Caco-2 (cell line): ENCODE results near the gene PHB1. TPM values are rescaled to one million over a fixed set of nuclear protein-coding genes. Genes with fewer than 3 reads are reported as not detected.

ENCODE experiments used
- BruUV-seq: library from RNA; stranded (reverse); fragments of 400-500 nt; replicated peaks from 2 replicates; lab custom pipeline; 2021; lab: Mats Ljungman, UMichigan
- CTCF ChIA-PET: fragments of 300-600 bp; sonication (Branson Sonifier 250); formaldehyde crosslinking; loops from one replicate; lab custom pipeline; 2022; ENCODE audit warnings: antibody characterized with exemption; lab: Charles Lee
- POLR2A ChIA-PET: fragments of 300-600 bp; sonication (Branson Sonifier 250); formaldehyde crosslinking; loops from one replicate; lab custom pipeline; 2022; ENCODE audit warnings: antibody characterized with exemption; lab: Charles Lee
- DNase-seq, 2 experiments: peaks; one replicate each; pipeline versions ENCODE4 v3.0.0 to v3.0.0-alpha.2; 2020 to 2022
- H3K27me3 ChIP-seq: replicated peaks from 2 replicates; pipeline ENCODE4 v1.6.0; 2011; ENCODE audit warnings: low read length; ENCODE audit not compliant: control insufficient read depth, insufficient read depth
- H3K36me3 ChIP-seq: 2 replicates; pipeline ENCODE4 v1.5.1; 2011; ENCODE audit warnings: low read length; ENCODE audit not compliant: control insufficient read depth, insufficient read depth
- H3K4me1 ChIP-seq: fragments of 250-450 bp; sonication (Bioruptor Pico); 2 replicates; pipeline ENCODE4 v1.5.1; 2020; ENCODE audit warnings: mild to moderate bottlenecking
- H3K4me3 ChIP-seq: 2 replicates; pipeline ENCODE4 v1.5.1; 2011; ENCODE audit warnings: low read depth, mild to moderate bottlenecking, control low read depth, low read length
- H3K9me3 ChIP-seq: fragments of 250-450 bp; sonication (Bioruptor Pico); 2 replicates; pipeline ENCODE4 v1.5.1; 2020; ENCODE audit warnings: mild to moderate bottlenecking, moderate library complexity
- H3K27ac Mint-ChIP-seq: one replicate; pipeline ENCODE4 v1.8.0; 2022; ENCODE audit warnings: mixed read lengths; ENCODE audit not compliant: unreplicated experiment
- H3K27me3 Mint-ChIP-seq: one replicate; pipeline ENCODE4 v1.8.0; 2022; ENCODE audit warnings: mixed read lengths; ENCODE audit not compliant: insufficient read depth, unreplicated experiment
- H3K36me3 Mint-ChIP-seq: one replicate; pipeline ENCODE4 v1.8.0; 2022; ENCODE audit warnings: mild to moderate bottlenecking, mixed read lengths; ENCODE audit not compliant: insufficient read depth, unreplicated experiment
- H3K4me1 Mint-ChIP-seq: one replicate; pipeline ENCODE4 v1.8.0; 2022; ENCODE audit warnings: low read depth, mixed read lengths; ENCODE audit not compliant: unreplicated experiment
- H3K4me3 Mint-ChIP-seq: one replicate; pipeline ENCODE4 v1.8.0; 2022; ENCODE audit warnings: mild to moderate bottlenecking, moderate library complexity, mixed read lengths; ENCODE audit not compliant: unreplicated experiment
- H3K9me3 Mint-ChIP-seq: one replicate; pipeline ENCODE4 v1.8.0; 2022; ENCODE audit warnings: mixed read lengths; ENCODE audit not compliant: unreplicated experiment
- intact Hi-C: fragments of 100-400 bp; cut with micrococcal nuclease; formaldehyde crosslinking; loops from one replicate; pipeline ENCODE4 v1.10.0; 2022; ENCODE audit not compliant: unreplicated experiment
- total RNA-seq: library from RNA; stranded (reverse); gene quantifications from 2 replicates; pipeline ENCODE4 v1.2.3, GENCODE V29; 2022
- TF ChIP-seq, protein P1 (sequence below), 2 experiments: fragments of 200-600 bp in 1 of 2; IDR thresholded peaks; 1 replicate in 1 of 2; 2 replicates in 1 of 2; pipeline versions ENCODE4 v1.5.1 to v1.8.0; 2011 to 2022; ENCODE audit warnings: antibody characterized with exemption in 1 of 2, control low read depth in 1 of 2, inconsistent platforms in 1 of 2, low read depth in 1 of 2, low read length in 1 of 2, mild to moderate bottlenecking in 1 of 2, moderate library complexity in 1 of 2; ENCODE audit not compliant: insufficient read depth in 1 of 2, severe bottlenecking in 1 of 2, unreplicated experiment in 1 of 2

The PHB1 gene
- total RNA-seq, 1 experiment from 2014 or later = 761 TPM

DNA sequence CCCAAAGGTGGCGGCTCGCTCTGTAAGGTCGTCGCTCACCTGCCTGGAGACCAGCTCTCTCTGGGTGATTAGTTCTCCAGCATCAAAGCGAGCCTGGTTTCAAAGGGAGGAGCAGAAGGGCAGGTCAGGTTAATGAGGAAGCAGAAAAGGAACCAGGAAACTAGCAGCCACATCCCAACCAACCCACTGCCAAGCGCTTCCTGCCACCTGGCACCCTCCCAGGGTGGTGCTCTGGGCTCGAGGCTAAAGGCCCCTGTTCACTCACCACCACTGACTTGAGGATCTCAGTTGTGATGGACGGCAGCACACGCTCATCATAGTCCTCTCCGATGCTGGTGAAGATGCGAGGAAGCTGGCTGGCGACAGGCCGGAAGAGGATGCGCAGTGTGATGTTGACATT lies 5.6 kb downstream of the PHB1 start:
- TF ChIP-seq, protein P1, sequence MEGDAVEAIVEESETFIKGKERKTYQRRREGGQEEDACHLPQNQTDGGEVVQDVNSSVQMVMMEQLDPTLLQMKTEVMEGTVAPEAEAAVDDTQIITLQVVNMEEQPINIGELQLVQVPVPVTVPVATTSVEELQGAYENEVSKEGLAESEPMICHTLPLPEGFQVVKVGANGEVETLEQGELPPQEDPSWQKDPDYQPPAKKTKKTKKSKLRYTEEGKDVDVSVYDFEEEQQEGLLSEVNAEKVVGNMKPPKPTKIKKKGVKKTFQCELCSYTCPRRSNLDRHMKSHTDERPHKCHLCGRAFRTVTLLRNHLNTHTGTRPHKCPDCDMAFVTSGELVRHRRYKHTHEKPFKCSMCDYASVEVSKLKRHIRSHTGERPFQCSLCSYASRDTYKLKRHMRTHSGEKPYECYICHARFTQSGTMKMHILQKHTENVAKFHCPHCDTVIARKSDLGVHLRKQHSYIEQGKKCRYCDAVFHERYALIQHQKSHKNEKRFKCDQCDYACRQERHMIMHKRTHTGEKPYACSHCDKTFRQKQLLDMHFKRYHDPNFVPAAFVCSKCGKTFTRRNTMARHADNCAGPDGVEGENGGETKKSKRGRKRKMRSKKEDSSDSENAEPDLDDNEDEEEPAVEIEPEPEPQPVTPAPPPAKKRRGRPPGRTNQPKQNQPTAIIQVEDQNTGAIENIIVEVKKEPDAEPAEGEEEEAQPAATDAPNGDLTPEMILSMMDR (IDR thresholded peaks at IDR 0.05; ENCODE audit: insufficient read depth in 1 of 2, low read depth in 1 of 2, low read length in 1 of 2, severe bottlenecking in 1 of 2, unreplicated experiment in 1 of 2) = no peak
- Histone ChIP-seq H3K36me3 (peaks cover 34% of the 10 kb centered on the region), H3K4me3 (no peak overlapping the region), H3K4me1 (peaks cover 9% of the 10 kb centered on the region), H3K27me3 (no peaks in the 10 kb centered on the region), H3K9me3 (no peaks in the 10 kb centered on the region)
- POLR2A ChIA-PET = interaction anchor here (1.0 kb wide), 1 partner anchor 379 kb away, joined by 4 read pairs; the partner anchor contains the start of gene KAT7
- Mint-ChIP-seq H3K4me1 (peaks cover 10% of the 10 kb centered on the region), H3K36me3 (peaks cover 96% of the 10 kb centered on the region), H3K4me3 (no peak overlapping the region), H3K27me3 (no peaks in the 10 kb centered on the region), H3K9me3 (no peaks in the 10 kb centered on the region), H3K27ac (peak overlapping the region; percentile 17)
- intact Hi-C loops = loop anchor here (2.0 kb wide), 1 partner anchor 88 kb away; no protein-coding TSS in a partner anchor
- CTCF ChIA-PET = interaction anchor here (0.7 to 2.8 kb wide), 10 partner anchors 9 to 283 kb away, joined by 3 to 106 read pairs (median 6); partner anchors contain the start of gene ZNF652
- no TSS peak for BruUV-seq
- DNase-seq = peak in 1 of 2 experiments; percentile 49

GRCh38 chr17:49407981-49408501 lies 6.6 kb downstream of the PHB1 start:
- no TSS peak for BruUV-seq
- H3K36me3 ChIP-seq = peaks cover 36% of the 10 kb centered on the region
- no peaks in the 10 kb centered on the region for H3K9me3 Mint-ChIP-seq
- H3K4me1 Mint-ChIP-seq = peaks cover 10% of the 10 kb centered on the region
- POLR2A ChIA-PET = interaction anchor here (0.6 to 1.0 kb wide), 3 partner anchors 44 to 380 kb away, joined by 3 to 4 read pairs (median 4); partner anchors contain the start of gene KAT7
- intact Hi-C loops = loop anchor here (1.0 to 2.0 kb wide), 4 partner anchors 27 to 148 kb away; no protein-coding TSS in a partner anchor
- peaks cover 5% of the 10 kb centered on the region; the same call in 1 of the 2 replicates for H3K4me1 ChIP-seq
- no peak overlapping the region for H3K4me3 Mint-ChIP-seq
- CTCF ChIA-PET = interaction anchor here (0.6 to 2.8 kb wide), 47 partner anchors 8 to 1215 kb away, joined by 3 to 106 read pairs (median 4); partner anchors contain the start of genes FAM117A, NGFR, SLC35B1 and SPOP
- H3K4me3 ChIP-seq = no peak overlapping the region
- peaks cover 99% of the 10 kb centered on the region for H3K36me3 Mint-ChIP-seq
- DNase-seq = peak; percentile 96 to 98
- no peaks in the 10 kb centered on the region for H3K27me3 ChIP-seq
- H3K9me3 ChIP-seq = no peaks in the 10 kb centered on the region
- TF ChIP-seq, protein P1 (IDR thresholded peaks at IDR 0.05; ENCODE audit: insufficient read depth in 1 of 2, low read depth in 1 of 2, low read length in 1 of 2, severe bottlenecking in 1 of 2, unreplicated experiment in 1 of 2) = peak; percentile 100
- peak overlapping the region; percentile 17 for H3K27ac Mint-ChIP-seq
- H3K27me3 Mint-ChIP-seq = no peaks in the 10 kb centered on the region

GRCh38 chr17:49407086-49407485 lies 7.6 kb downstream of the PHB1 start:
- Mint-ChIP-seq H3K27ac (no peak overlapping the region), H3K27me3 (no peaks in the 10 kb centered on the region), H3K4me3 (no peak overlapping the region), H3K9me3 (no peaks in the 10 kb centered on the region), H3K36me3 (peaks cover 98% of the 10 kb centered on the region), H3K4me1 (peaks cover 10% of the 10 kb centered on the region)
- DNase-seq = peak in 1 of 2 experiments; percentile 33
- Histone ChIP-seq H3K27me3 (no peaks in the 10 kb centered on the region), H3K9me3 (no peaks in the 10 kb centered on the region), H3K4me3 (no peak overlapping the region), H3K36me3 (peaks cover 31% of the 10 kb centered on the region), H3K4me1 (peaks cover 5% of the 10 kb centered on the region; the same call in 1 of the 2 replicates)
- ChIA-PET POLR2A (interaction anchor here (0.6 kb wide), 1 partner anchor 27 kb away, joined by 3 read pairs; no protein-coding TSS in a partner anchor), CTCF (interaction anchor here (0.7 to 2.8 kb wide), 17 partner anchors 7 to 161 kb away, joined by 3 to 106 read pairs (median 5); partner anchors contain the start of gene NGFR)
- TF ChIP-seq, protein P1 (IDR thresholded peaks at IDR 0.05; ENCODE audit: insufficient read depth in 1 of 2, low read depth in 1 of 2, low read length in 1 of 2, severe bottlenecking in 1 of 2, unreplicated experiment in 1 of 2) = no peak
- intact Hi-C loops = no loop called here
- no TSS peak for BruUV-seq
